ENCODE data around the gene TNFRSF17. TPM values are rescaled to one million over a fixed set of nuclear protein-coding genes. Genes with fewer than 3 reads are reported as not detected.

Gene TNFRSF17
- total and polyA plus RNA-seq, 9 of the 15 experiments (the other 6 are each of a cell fraction or from before 2014, with no cell fraction given): not detected

- in situ Hi-C loops (cut with MboI) (no loop called here), intact Hi-C loops (cut with micrococcal nuclease) (no loop called here)
- WGBS (ENCODE audit: insufficient coverage, low coverage, missing lambda C conversion rate): 36% methylated on average over 5 of the region's 5 CpGs
- peaks cover 19% of the 10 kb centered on the region for H3K79me2 ChIP-seq (ENCODE audit: control insufficient read depth, insufficient read depth, low read length)
- no peak overlapping the region for H3K9ac ChIP-seq (ENCODE audit: insufficient read depth in 1 of 2, low read depth in 2 of 2, low read length in 2 of 2)
- DNase-seq (ENCODE audit: extremely low read depth in 1 of 4, low spot score in 3 of 4): no peak
- H2AFZ ChIP-seq (ENCODE audit: low read depth, low read length): no peak overlapping the region
- no peaks in the 10 kb centered on the region for H3K9me3 ChIP-seq (replicated peaks; ENCODE audit: control insufficient read depth, insufficient read depth, low read depth, low read length)
- H3K27ac ChIP-seq (ENCODE audit: extremely low read depth, low read depth, low read length): no peak overlapping the region
- peaks cover 2 to 25% of the 10 kb centered on the region in 2 experiments; a peak in 3 of 5 replicates for H3K4me1 ChIP-seq (replicated peaks in 1 of 2; ENCODE audit: control insufficient read depth in 2 of 2, insufficient read depth in 2 of 2, low read length in 2 of 2)
- ChIA-PET POLR2A (interaction anchor here (1.1 kb wide), 1 partner anchor 18 kb away, joined by 3 read pairs; no protein-coding TSS in a partner anchor), CTCF (ENCODE audit: low intra/inter-chr PET ratio) (no interaction called here)
- ATAC-seq: no peak
- H3K9me1 ChIP-seq (ENCODE audit: control insufficient read depth, insufficient read depth, low read length): no peaks in the 10 kb centered on the region
- no peaks in the 10 kb centered on the region for H3K27me3 ChIP-seq (ENCODE audit: control insufficient read depth in 2 of 2, insufficient read depth in 2 of 2, low read length in 2 of 2)
- peak; percentile 87 for TF ChIP-seq RFX5 (IDR thresholded peaks at IDR 0.05; ENCODE audit: low read depth, low read length)
- no peak for TF ChIP-seq ZFP1 (CRISPR knock-in tag; IDR thresholded peaks at IDR 0.05)
- no peaks in the 10 kb centered on the region for H3K36me3 ChIP-seq (ENCODE audit: control insufficient read depth, insufficient read depth, low read length)
- no TSS peak for BruUV-seq (replicated peaks)
- peak; percentile 61 for FAIRE-seq
- H3K4me3 ChIP-seq: no peak overlapping the region
- no peaks in the 10 kb centered on the region for H4K20me1 ChIP-seq (replicated peaks; ENCODE audit: control insufficient read depth, insufficient read depth, low read length)
- H3K4me2 ChIP-seq (ENCODE audit: insufficient read depth, low read length): no peak overlapping the region
These were observed 15.3 kb downstream of the TNFRSF17 start for GRCh38 chr16:11980136-11980844.

DNA sequence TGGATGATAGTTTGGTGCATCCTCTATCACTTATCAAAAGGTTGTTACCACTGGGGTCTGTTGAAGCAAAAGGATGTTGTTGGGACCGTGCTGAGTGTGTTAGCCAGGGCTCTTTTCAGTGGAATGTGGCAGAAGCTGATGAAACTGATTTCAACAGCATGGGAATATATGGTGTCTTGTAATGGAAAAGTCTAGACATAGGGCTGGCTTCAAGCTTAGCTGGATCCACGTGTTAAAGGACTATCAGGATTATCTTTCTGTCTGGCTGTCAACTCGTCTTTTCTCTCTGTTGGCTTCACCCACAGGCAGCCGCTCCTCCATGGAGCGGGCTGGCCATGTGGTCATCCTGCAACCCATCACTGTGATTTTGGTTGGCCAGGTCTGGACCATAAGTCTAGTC lies 20.2 kb downstream of the TNFRSF17 start:
- H3K27ac ChIP-seq (ENCODE audit: extremely low read depth, low read depth, low read length): no peak overlapping the region
- H3K9me3 ChIP-seq (replicated peaks; ENCODE audit: control insufficient read depth, insufficient read depth, low read depth, low read length): no peaks in the 10 kb centered on the region
- no peaks in the 10 kb centered on the region for H3K36me3 ChIP-seq (ENCODE audit: control insufficient read depth, insufficient read depth, low read length)
- TF ChIP-seq ZBTB17 (CRISPR knock-in tag; IDR thresholded peaks at IDR 0.05) (no peak), ELF1 (tag; IDR thresholded peaks at IDR 0.05) (no peak), HNRNPL (IDR thresholded peaks at IDR 0.05; ENCODE audit: low read depth, low read length) (no peak), ZNF695 (CRISPR knock-in tag; IDR thresholded peaks at IDR 0.05) (no peak), SMAD4 (CRISPR knock-in tag; conservative IDR thresholded peaks at IDR 0.05) (peak; percentile 50; the same call in 1 of the 2 replicates), LARP7 (IDR thresholded peaks at IDR 0.05) (no peak), SETDB1 (IDR thresholded peaks at IDR 0.05; ENCODE audit: low read length) (no peak), NCOA6 (IDR thresholded peaks at IDR 0.05) (no peak), L3MBTL2 (IDR thresholded peaks at IDR 0.05) (peak; percentile 62; the same call in 1 of the 2 replicates)
- TF ChIP-seq, protein P1, sequence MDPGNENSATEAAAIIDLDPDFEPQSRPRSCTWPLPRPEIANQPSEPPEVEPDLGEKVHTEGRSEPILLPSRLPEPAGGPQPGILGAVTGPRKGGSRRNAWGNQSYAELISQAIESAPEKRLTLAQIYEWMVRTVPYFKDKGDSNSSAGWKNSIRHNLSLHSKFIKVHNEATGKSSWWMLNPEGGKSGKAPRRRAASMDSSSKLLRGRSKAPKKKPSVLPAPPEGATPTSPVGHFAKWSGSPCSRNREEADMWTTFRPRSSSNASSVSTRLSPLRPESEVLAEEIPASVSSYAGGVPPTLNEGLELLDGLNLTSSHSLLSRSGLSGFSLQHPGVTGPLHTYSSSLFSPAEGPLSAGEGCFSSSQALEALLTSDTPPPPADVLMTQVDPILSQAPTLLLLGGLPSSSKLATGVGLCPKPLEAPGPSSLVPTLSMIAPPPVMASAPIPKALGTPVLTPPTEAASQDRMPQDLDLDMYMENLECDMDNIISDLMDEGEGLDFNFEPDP (CRISPR knock-in tag; IDR thresholded peaks at IDR 0.05): no peak
- TF ChIP-seq, protein P2, sequence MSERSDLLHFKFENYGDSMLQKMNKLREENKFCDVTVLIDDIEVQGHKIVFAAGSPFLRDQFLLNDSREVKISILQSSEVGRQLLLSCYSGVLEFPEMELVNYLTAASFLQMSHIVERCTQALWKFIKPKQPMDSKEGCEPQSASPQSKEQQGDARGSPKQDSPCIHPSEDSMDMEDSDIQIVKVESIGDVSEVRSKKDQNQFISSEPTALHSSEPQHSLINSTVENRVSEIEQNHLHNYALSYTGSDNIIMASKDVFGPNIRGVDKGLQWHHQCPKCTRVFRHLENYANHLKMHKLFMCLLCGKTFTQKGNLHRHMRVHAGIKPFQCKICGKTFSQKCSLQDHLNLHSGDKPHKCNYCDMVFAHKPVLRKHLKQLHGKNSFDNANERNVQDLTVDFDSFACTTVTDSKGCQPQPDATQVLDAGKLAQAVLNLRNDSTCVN (CRISPR knock-in tag; IDR thresholded peaks at IDR 0.05): no peak
- POLR2A ChIA-PET: interaction anchor here (0.7 kb wide), 1 partner anchor 12 kb away, joined by 3 read pairs; no protein-coding TSS in a partner anchor
- CTCF ChIA-PET (ENCODE audit: low intra/inter-chr PET ratio): no interaction called here
- H3K27me3 ChIP-seq (ENCODE audit: control insufficient read depth in 2 of 2, insufficient read depth in 2 of 2, low read length in 2 of 2): no peaks in the 10 kb centered on the region
- no peaks in the 10 kb centered on the region for H3K9me1 ChIP-seq (ENCODE audit: control insufficient read depth, insufficient read depth, low read length)
- H3K79me2 ChIP-seq (ENCODE audit: control insufficient read depth, insufficient read depth, low read length): no peaks in the 10 kb centered on the region
- DNase-seq (ENCODE audit: extremely low read depth in 1 of 4, low spot score in 3 of 4) (no peak), FAIRE-seq (no peak), ATAC-seq (no peak)
- H4K20me1 ChIP-seq (replicated peaks; ENCODE audit: control insufficient read depth, insufficient read depth, low read length): no peaks in the 10 kb centered on the region
- H3K4me3 ChIP-seq: no peak overlapping the region
- BruUV-seq (replicated peaks): no TSS peak
- no peak overlapping the region for H3K9ac ChIP-seq (ENCODE audit: insufficient read depth in 1 of 2, low read depth in 2 of 2, low read length in 2 of 2)
- WGBS (ENCODE audit: insufficient coverage, low coverage, missing lambda C conversion rate): 22% methylated on average over 5 of the region's 5 CpGs
- intact Hi-C loops (cut with micrococcal nuclease): no loop called here
- no peak overlapping the region for H3K4me2 ChIP-seq (ENCODE audit: insufficient read depth, low read length)
- in situ Hi-C loops (cut with MboI): no loop called here
- peaks cover 0 to 5% of the 10 kb centered on the region in 2 experiments; a peak in 4 of 5 replicates for H3K4me1 ChIP-seq (replicated peaks in 1 of 2; ENCODE audit: control insufficient read depth in 2 of 2, insufficient read depth in 2 of 2, low read length in 2 of 2)
- no peak overlapping the region for H2AFZ ChIP-seq (ENCODE audit: low read depth, low read length)

Data from K562 (cell line).